Stimulated activated CD4-positive, alpha-beta T cell treated with anti-CD3 and anti-CD28 coated beads, TNF-alpha, amount 100 ng/mL, for 4 hours (primary cell): ENCODE measurements around the gene KCTD19.

Experiments
- DNase-seq, 3 experiments: peaks; one replicate each; pipeline ENCODE4 v3.0.0-alpha.2; 2020; ENCODE audit warnings: low read depth in 3 of 3

KCTD19 gene

GRCh38 chr16:67326115-67326471, 448 bp downstream of the KCTD19 start:
- no peak for DNase-seq

GRCh38 chr16:67317853-67318252, 8.7 kb downstream of the KCTD19 start:
- no peak for DNase-seq

GRCh38 chr16:67312719-67313118, 13.8 kb downstream of the KCTD19 start:
- no peak for DNase-seq

GRCh38 chr16:67311607-67312488, 14.7 kb downstream of the KCTD19 start:
- DNase-seq, result peak; percentile 47 to 59 (median 54)

- DNase-seq, result no peak
Observed at GRCh38 chr16:67310561-67310960, 16.0 kb downstream of the KCTD19 start.

- no peak for DNase-seq
Observed at GRCh38 chr16:67305216-67306071, 21.1 kb downstream of the KCTD19 start.

- no peak for DNase-seq
Observed at GRCh38 chr16:67304020-67304419, 22.5 kb downstream of the KCTD19 start.

- DNase-seq, result no peak
Observed at GRCh38 chr16:67302970-67303369, 23.6 kb downstream of the KCTD19 start.

GRCh38 chr16:67302076-67302475, 24.5 kb downstream of the KCTD19 start:
- no peak for DNase-seq

- no peak for DNase-seq
Observed at GRCh38 chr16:67301080-67301782, 25.3 kb downstream of the KCTD19 start.

GRCh38 chr16:67299269-67299668, 27.3 kb downstream of the KCTD19 start:
- DNase-seq, result no peak

GRCh38 chr16:67298277-67298676, 28.3 kb downstream of the KCTD19 start:
- DNase-seq, result no peak

GRCh38 chr16:67296420-67296819, 30.1 kb downstream of the KCTD19 start:
- no peak for DNase-seq

- no peak for DNase-seq
Observed at GRCh38 chr16:67294938-67295361, 31.6 kb downstream of the KCTD19 start.

- no peak for DNase-seq
Observed at GRCh38 chr16:67294171-67294757, 32.3 kb downstream of the KCTD19 start.

- no peak for DNase-seq
Observed at GRCh38 chr16:67291461-67291860, 35.1 kb downstream of the KCTD19 start.

GRCh38 chr16:67287960-67288359, 38.6 kb downstream of the KCTD19 start:
- DNase-seq, result no peak

- DNase-seq, result no peak
Observed at GRCh38 chr16:67286441-67287235, 39.9 kb downstream of the KCTD19 start.

- DNase-seq, result no peak
Observed at GRCh38 chr16:67284699-67285646, 41.6 kb downstream of the KCTD19 start.
